Upper lobe of left lung (tissue), 6 donors: ENCODE results near the gene TRIM6. TPM values are rescaled to one million over a fixed set of nuclear protein-coding genes. Genes with fewer than 3 reads are reported as not detected.

Source experiments
- total RNA-seq, 6 donors: library from RNA; depleted of rRNA in 4 of 6; stranded (reverse); fragments of >200 nt in 4 of 6; gene quantifications; one replicate each; pipeline versions ENCODE4 v1.1.0 to v1.2.1, GENCODE V29; 2016 to 2021
- donor health status: DM: no; HTN: no; CAD: no; lungs with moderate emphysema.
- donor health status: DM: no; HTN: yes; CAD: no; lungs with severe emphysema.

The TRIM6 gene
- total RNA-seq, 6 donors from 2014 or later: 1.0 to 8.8 (median 2.1) TPM

Other genes starting within 250 kb of the TRIM6 start
- gene OR51B6, start 245.1 kb upstream of the TRIM6 start, total RNA-seq: not detected
- gene OR51M1, start 212.8 kb upstream of the TRIM6 start, total RNA-seq: not detected
- not detected for gene OR51Q1, start 174.5 kb upstream of the TRIM6 start, total RNA-seq
- under 1 TPM in 1 of 6 donors, not detected in 5; 0.76 TPM for gene OR51I1, start 155.1 kb upstream of the TRIM6 start, total RNA-seq
- gene OR51I2, start 147.3 kb upstream of the TRIM6 start, total RNA-seq: not detected
- not detected for gene OR52D1, start 108.0 kb upstream of the TRIM6 start, total RNA-seq
- gene UBQLN3, start 86.7 kb upstream of the TRIM6 start, total RNA-seq: 1 to 10 TPM in 2 of 6 donors, under 1 TPM in 4; 0.29 to 2.0 (median 0.72) TPM
- 1 to 10 TPM in 3 of 6 donors, under 1 TPM in 3; 0.26 to 5.2 (median 1.3) TPM for gene UBQLNL, start 79.9 kb upstream of the TRIM6 start, total RNA-seq
- under 1 TPM in 2 of 6 donors, not detected in 4; 0.24 to 0.55 TPM for gene OR52H1, start 48.1 kb upstream of the TRIM6 start, total RNA-seq
- gene OR52B6, start 15.8 kb upstream of the TRIM6 start, total RNA-seq: not detected
- 10 to 100 TPM in 2 of 6 donors, 1 to 10 TPM in 4; 5.8 to 15.0 (median 8.4) TPM for gene TRIM34, start 28.4 kb downstream of the TRIM6 start, total RNA-seq
- 10 to 100 TPM; 21.1 to 53.0 (median 35.9) TPM for gene TRIM5, start 88.4 kb downstream of the TRIM6 start, total RNA-seq
- gene TRIM22, start 93.2 kb downstream of the TRIM6 start, total RNA-seq: 100 to 1,000 TPM in 4 of 6 donors, 10 to 100 TPM in 2; 82.2 to 262 (median 162) TPM
- gene OR56B1, start 139.8 kb downstream of the TRIM6 start, total RNA-seq: 1 to 10 TPM in 1 of 6 donors, under 1 TPM in 1, not detected in 4; 0.30 to 1.0 TPM
- 1 to 10 TPM in 1 of 6 donors, under 1 TPM in 3, not detected in 2; 0.20 to 1.9 (median 0.72) TPM for gene OR52N4, start 157.6 kb downstream of the TRIM6 start, total RNA-seq
- not detected for gene OR52N5, start 186.7 kb downstream of the TRIM6 start, total RNA-seq
- gene OR52N1, start 194.6 kb downstream of the TRIM6 start, total RNA-seq: under 1 TPM in 1 of 6 donors, not detected in 5; 0.20 TPM
- not detected for gene OR52N2, start 212.3 kb downstream of the TRIM6 start, total RNA-seq
- not detected for gene OR52E6, start 245.3 kb downstream of the TRIM6 start, total RNA-seq